Thyroid gland (tissue), 4 donors: Measurements from ENCODE around the gene NPBWR2.

Experiments used
- POLR2A ChIP-seq, 2 donors: fragments of 450-650 bp; IDR thresholded peaks; one replicate each; pipeline ENCODE4 v1.6.1; 2017; ENCODE audit warnings: antibody characterized with exemption in 2 of 2, mild to moderate bottlenecking in 2 of 2, moderate library complexity in 1 of 2
- TF ChIP-seq, protein P1 (sequence below), 6 experiments: fragments of 200-600 bp in 3 of 6; fragments of 450-650 bp in 3 of 6; sonication (generic) in 3 of 6; IDR thresholded peaks; one replicate each; pipeline ENCODE4 v1.5.1; 2016 to 2019; ENCODE audit warnings: antibody characterized with exemption in 6 of 6, mild to moderate bottlenecking in 2 of 6, inconsistent platforms in 1 of 6, moderate library complexity in 1 of 6

DNA sequence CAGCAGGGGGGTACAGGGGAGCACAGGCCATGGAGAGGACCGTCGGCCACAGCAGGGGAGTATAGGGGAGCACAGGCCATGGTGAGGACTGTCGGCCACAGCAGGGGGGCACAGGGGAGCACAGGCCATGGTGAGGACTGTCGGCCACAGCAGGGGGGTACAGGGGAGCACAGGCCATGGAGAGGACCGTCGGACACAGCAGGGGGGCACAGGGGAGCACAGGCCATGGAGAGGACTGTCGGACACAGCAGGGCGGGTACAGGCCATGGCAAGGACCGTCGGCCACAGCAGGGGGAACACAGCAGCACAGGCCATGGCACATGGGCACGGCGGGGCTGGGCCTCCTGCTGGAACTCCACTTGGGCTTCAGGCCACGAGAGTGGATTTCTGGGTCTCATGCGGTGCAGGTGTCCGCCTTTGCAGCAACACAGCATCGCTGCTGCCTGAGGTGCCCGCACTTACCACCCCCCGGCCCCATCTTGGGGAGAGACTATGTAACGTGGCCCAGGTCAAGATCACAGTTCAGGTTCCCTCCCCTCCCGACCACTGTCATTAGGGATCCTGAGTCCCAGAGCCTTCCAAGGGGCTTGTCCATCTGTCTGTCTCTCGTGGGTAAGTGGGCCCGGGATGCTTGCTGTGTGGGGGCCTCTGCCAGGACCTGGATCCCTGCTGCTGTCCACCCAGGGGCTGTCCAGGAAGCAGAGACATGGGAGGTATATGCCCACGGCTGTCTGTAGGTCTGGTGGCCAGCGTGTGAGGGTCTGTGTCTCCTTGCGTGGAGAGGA, 2.5 kb downstream of the NPBWR2 start:
- TF ChIP-seq, protein P1, sequence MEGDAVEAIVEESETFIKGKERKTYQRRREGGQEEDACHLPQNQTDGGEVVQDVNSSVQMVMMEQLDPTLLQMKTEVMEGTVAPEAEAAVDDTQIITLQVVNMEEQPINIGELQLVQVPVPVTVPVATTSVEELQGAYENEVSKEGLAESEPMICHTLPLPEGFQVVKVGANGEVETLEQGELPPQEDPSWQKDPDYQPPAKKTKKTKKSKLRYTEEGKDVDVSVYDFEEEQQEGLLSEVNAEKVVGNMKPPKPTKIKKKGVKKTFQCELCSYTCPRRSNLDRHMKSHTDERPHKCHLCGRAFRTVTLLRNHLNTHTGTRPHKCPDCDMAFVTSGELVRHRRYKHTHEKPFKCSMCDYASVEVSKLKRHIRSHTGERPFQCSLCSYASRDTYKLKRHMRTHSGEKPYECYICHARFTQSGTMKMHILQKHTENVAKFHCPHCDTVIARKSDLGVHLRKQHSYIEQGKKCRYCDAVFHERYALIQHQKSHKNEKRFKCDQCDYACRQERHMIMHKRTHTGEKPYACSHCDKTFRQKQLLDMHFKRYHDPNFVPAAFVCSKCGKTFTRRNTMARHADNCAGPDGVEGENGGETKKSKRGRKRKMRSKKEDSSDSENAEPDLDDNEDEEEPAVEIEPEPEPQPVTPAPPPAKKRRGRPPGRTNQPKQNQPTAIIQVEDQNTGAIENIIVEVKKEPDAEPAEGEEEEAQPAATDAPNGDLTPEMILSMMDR (IDR thresholded peaks at IDR 0.05), result no peak
- TF ChIP-seq POLR2A (IDR thresholded peaks at IDR 0.05), result no peak
